ENCODE measurements around the gene KCNJ14.

GRCh38 chr19:48473161-48473966, 18.0 kb downstream of the KCNJ14 start:
- TF ChIP-seq CTCF (IDR thresholded peaks at IDR 0.05; ENCODE audit: extremely low read depth in 1 of 2, insufficient read depth in 1 of 2, low read depth in 1 of 2, low read length in 2 of 2) (no peak), POLR2AphosphoS5 (IDR thresholded peaks at IDR 0.05; ENCODE audit: insufficient read depth, low read depth, low read length) (no peak)
